HG02763 (cell line): ENCODE data around the gene ZNF532.
"Not testable (repeated sequence)": the region's sequence is repeated elsewhere in the genome, so short reads cannot be mapped to it uniquely, and the experiment has no call there.

Experiments used
- ATAC-seq: cut with Tn5 transposase; IDR thresholded peaks from one replicate; pipeline ENCODE4 v1.9.1; 2021; ENCODE audit warnings: mild to moderate bottlenecking, moderate library complexity; ENCODE audit not compliant: unreplicated experiment

The ZNF532 gene

GRCh38 chr18:59001721-59002120, 137.0 kb downstream of the ZNF532 start:
- ATAC-seq, result no peak

GRCh38 chr18:59002974-59003594, 138.4 kb downstream of the ZNF532 start:
- no peak for ATAC-seq

GRCh38 chr18:59005262-59005661, 140.6 kb downstream of the ZNF532 start:
- no peak for ATAC-seq

- no peak for ATAC-seq
Measured at GRCh38 chr18:59006461-59007067, 141.9 kb downstream of the ZNF532 start.

- no peak for ATAC-seq
Measured at GRCh38 chr18:59008302-59008974, 143.8 kb downstream of the ZNF532 start.

- no peak for ATAC-seq
Measured at GRCh38 chr18:59009846-59010245, 145.2 kb downstream of the ZNF532 start.

- ATAC-seq, result no peak
Measured at GRCh38 chr18:59011289-59011688, 146.6 kb downstream of the ZNF532 start.

- ATAC-seq, result no peak
Measured at GRCh38 chr18:59011786-59012185, 147.1 kb downstream of the ZNF532 start.

GRCh38 chr18:59012815-59013705, 148.4 kb downstream of the ZNF532 start:
- ATAC-seq, result no peak

GRCh38 chr18:59013744-59014143, 149.1 kb downstream of the ZNF532 start:
- ATAC-seq, result no peak

- no peak for ATAC-seq
Measured at GRCh38 chr18:59015531-59016152, 151.0 kb downstream of the ZNF532 start.

- no peak for ATAC-seq
Measured at GRCh38 chr18:59021500-59021899, 156.8 kb downstream of the ZNF532 start.

- no peak for ATAC-seq
Measured at GRCh38 chr18:59022167-59022945, 157.7 kb downstream of the ZNF532 start.

- no peak for ATAC-seq
Measured at GRCh38 chr18:59024829-59025228, 160.2 kb downstream of the ZNF532 start.

- ATAC-seq, result not testable (repeated sequence)
Measured at GRCh38 chr18:59025532-59025931, 160.9 kb downstream of the ZNF532 start.

- no peak for ATAC-seq
Measured at GRCh38 chr18:59026364-59026763, 161.7 kb downstream of the ZNF532 start.

GRCh38 chr18:59026831-59027410, 162.2 kb downstream of the ZNF532 start:
- no peak for ATAC-seq

GRCh38 chr18:59029663-59030429, 165.2 kb downstream of the ZNF532 start:
- no peak for ATAC-seq

- ATAC-seq, result no peak
Measured at GRCh38 chr18:59032308-59032707, 167.6 kb downstream of the ZNF532 start.
